Mesendoderm (in vitro differentiated cells): Measurements from ENCODE around the gene PEX5.

Experiments
- DNase-seq: peaks from one replicate; pipeline ENCODE4 v3.0.0; 2013
- H2AK5ac ChIP-seq: 2 replicates; pipeline ENCODE4 v1.6.1; 2013; ENCODE audit warnings: low read length, inconsistent platforms
- H2BK120ac ChIP-seq: 2 replicates; pipeline ENCODE4 v1.6.1; 2013; ENCODE audit warnings: low read depth, mild to moderate bottlenecking, low read length, moderate library complexity, mixed read lengths
- H2BK15ac ChIP-seq: replicated peaks from 2 replicates; pipeline ENCODE4 v1.6.1; 2013; ENCODE audit warnings: low read depth, mild to moderate bottlenecking, moderate library complexity
- H2BK5ac ChIP-seq: 2 replicates; pipeline ENCODE4 v1.6.1; 2013; ENCODE audit warnings: low read length, inconsistent platforms
- H3K18ac ChIP-seq: 2 replicates; pipeline ENCODE4 v1.6.1; 2013; ENCODE audit warnings: mild to moderate bottlenecking, low read length, mixed read lengths
- H3K23ac ChIP-seq: one replicate; pipeline ENCODE4 v1.6.1; 2013; ENCODE audit warnings: low read length
- H3K27ac ChIP-seq: 2 replicates; pipeline ENCODE4 v1.5.1; 2013; ENCODE audit warnings: low read depth, mild to moderate bottlenecking, inconsistent platforms, low read length, moderate library complexity
- H3K27me3 ChIP-seq: 2 replicates; pipeline ENCODE4 v1.6.1; 2013; ENCODE audit warnings: low read length, control low read depth, mild to moderate bottlenecking, inconsistent platforms; ENCODE audit not compliant: insufficient read depth, poor library complexity
- H3K36me3 ChIP-seq: 2 replicates; pipeline ENCODE4 v1.6.1; 2013; ENCODE audit warnings: low read length, inconsistent platforms; ENCODE audit not compliant: control insufficient read depth, insufficient read depth
- H3K4ac ChIP-seq: one replicate; pipeline ENCODE4 v1.6.1; 2013; ENCODE audit warnings: low read depth, mild to moderate bottlenecking, low read length, moderate library complexity
- H3K4me1 ChIP-seq: 2 replicates; pipeline ENCODE4 v1.6.1; 2013; ENCODE audit warnings: low read depth, low read length, inconsistent platforms; ENCODE audit not compliant: control insufficient read depth
- H3K4me2 ChIP-seq: 2 replicates; pipeline ENCODE4 v1.6.1; 2013; ENCODE audit warnings: low read length
- H3K4me3 ChIP-seq: 2 replicates; pipeline ENCODE4 v1.5.1; 2013; ENCODE audit warnings: mild to moderate bottlenecking, low read length
- H3K56ac ChIP-seq: one replicate; pipeline ENCODE4 v1.6.1; 2013; ENCODE audit warnings: low read length
- H3K79me1 ChIP-seq: 2 replicates; pipeline ENCODE4 v1.6.1; 2013; ENCODE audit warnings: low read length, inconsistent platforms
- H3K79me2 ChIP-seq: 2 replicates; pipeline ENCODE4 v1.6.1; 2013; ENCODE audit warnings: mild to moderate bottlenecking, low read length; ENCODE audit not compliant: control insufficient read depth, insufficient read depth
- H3K9ac ChIP-seq: 2 replicates; pipeline ENCODE4 v1.6.1; 2013; ENCODE audit warnings: low read length, inconsistent platforms
- H4K5ac ChIP-seq: one replicate; pipeline ENCODE4 v1.6.1; 2013; ENCODE audit warnings: low read length
- H4K8ac ChIP-seq: one replicate; pipeline ENCODE4 v1.6.1; 2013; ENCODE audit warnings: low read depth, mild to moderate bottlenecking, control low read depth, low read length, moderate library complexity
- WGBS: extraction: QIAGEN DNeasy Blood & Tissue Kit; methylation state at CpG from one replicate; pipeline ENCODE4 v1.1.7; 2013; ENCODE audit warnings: low lambda C conversion rate, missing lambda C conversion rate; ENCODE audit not compliant: insufficient coverage; ENCODE audit errors: extremely low coverage; 5-methylcytosine and 5-hydroxymethylcytosine counted together

PEX5 gene

DNA sequence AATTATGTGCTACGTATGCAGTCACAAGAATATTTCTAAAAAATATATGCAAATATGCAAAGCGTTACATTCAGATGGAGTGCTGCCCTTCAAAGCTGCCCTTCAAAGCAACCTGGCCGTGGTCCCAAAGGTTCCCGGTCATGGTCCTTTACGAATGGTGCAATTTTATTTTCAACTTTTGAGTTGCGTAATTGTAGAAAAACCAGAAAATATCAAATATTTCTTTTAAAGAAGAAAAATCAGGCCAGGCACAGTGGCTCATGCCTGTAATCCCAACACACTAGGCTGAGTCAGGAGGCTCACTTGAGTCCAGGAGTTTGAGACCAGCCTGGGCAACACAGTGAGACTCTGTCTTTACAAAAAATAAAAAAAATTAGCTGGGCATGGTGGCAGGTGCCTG is 38.0 kb upstream of the PEX5 start:
- Histone ChIP-seq H2BK5ac (no peak overlapping the region), H3K27ac (no peak overlapping the region), H3K56ac (no peak overlapping the region), H3K79me2 (no peaks in the 10 kb centered on the region), H3K27me3 (no peaks in the 10 kb centered on the region), H3K9ac (no peak overlapping the region), H2BK120ac (no peak overlapping the region), H3K23ac (no peak overlapping the region), H3K4ac (no peak overlapping the region), H4K5ac (no peak overlapping the region), H2AK5ac (no peak overlapping the region), H3K4me3 (no peak overlapping the region), H3K36me3 (no peaks in the 10 kb centered on the region), H4K8ac (no peak overlapping the region), H3K4me2 (no peak overlapping the region), H3K18ac (no peak overlapping the region), H3K79me1 (no peaks in the 10 kb centered on the region), H3K4me1 (no peaks in the 10 kb centered on the region), H2BK15ac (no peak overlapping the region)
- no peak for DNase-seq
- WGBS = no CpG with 5 or more reads among the region's 6 CpGs

- Histone ChIP-seq H3K4me2 (no peak overlapping the region), H3K36me3 (no peaks in the 10 kb centered on the region), H2BK120ac (no peak overlapping the region), H2BK5ac (no peak overlapping the region), H3K79me2 (no peaks in the 10 kb centered on the region), H4K5ac (no peak overlapping the region), H2BK15ac (no peak overlapping the region), H3K4ac (no peak overlapping the region), H3K4me1 (no peaks in the 10 kb centered on the region), H3K79me1 (no peaks in the 10 kb centered on the region), H3K27me3 (no peaks in the 10 kb centered on the region), H2AK5ac (no peak overlapping the region), H3K18ac (no peak overlapping the region), H3K27ac (no peak overlapping the region), H3K56ac (no peak overlapping the region), H3K9ac (no peak overlapping the region), H4K8ac (no peak overlapping the region), H3K4me3 (no peak overlapping the region), H3K23ac (no peak overlapping the region)
- no peak for DNase-seq
- no CpG with 5 or more reads among the region's 4 CpGs for WGBS
Observed at GRCh38 chr12:7152818-7153217, 36.7 kb upstream of the PEX5 start.

DNA sequence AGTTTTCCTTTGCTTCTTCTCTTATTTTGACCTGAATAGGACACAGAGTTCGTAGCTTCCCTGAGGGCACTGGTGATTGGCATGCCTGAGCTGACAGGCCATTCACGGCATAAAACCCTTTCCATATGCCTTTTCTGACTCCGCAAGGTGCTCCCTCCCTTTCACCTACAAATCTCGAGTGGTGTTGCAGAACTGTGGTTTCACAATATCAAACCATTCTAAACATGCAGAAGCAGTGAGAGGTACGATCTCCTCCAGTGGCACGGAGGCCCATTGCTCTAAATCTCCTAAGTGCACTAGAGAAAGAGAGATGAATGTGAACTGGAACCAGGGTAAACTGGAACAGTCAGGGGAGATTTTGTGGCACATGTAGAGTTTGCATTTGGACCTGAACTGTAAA is 35.4 kb upstream of the PEX5 start:
- Histone ChIP-seq H3K4me3 (no peak overlapping the region), H3K18ac (no peak overlapping the region), H4K8ac (no peak overlapping the region), H3K4me1 (no peaks in the 10 kb centered on the region), H3K36me3 (no peaks in the 10 kb centered on the region), H2BK5ac (no peak overlapping the region), H3K56ac (no peak overlapping the region), H2BK15ac (no peak overlapping the region), H3K4me2 (no peak overlapping the region), H3K9ac (no peak overlapping the region), H3K27me3 (no peaks in the 10 kb centered on the region), H2AK5ac (no peak overlapping the region), H3K79me2 (no peaks in the 10 kb centered on the region), H3K23ac (no peak overlapping the region), H2BK120ac (no peak overlapping the region), H3K79me1 (no peaks in the 10 kb centered on the region), H3K4ac (no peak overlapping the region), H3K27ac (no peak overlapping the region), H4K5ac (no peak overlapping the region)
- DNase-seq = no peak
- WGBS = no CpG with 5 or more reads among the region's 6 CpGs

DNA sequence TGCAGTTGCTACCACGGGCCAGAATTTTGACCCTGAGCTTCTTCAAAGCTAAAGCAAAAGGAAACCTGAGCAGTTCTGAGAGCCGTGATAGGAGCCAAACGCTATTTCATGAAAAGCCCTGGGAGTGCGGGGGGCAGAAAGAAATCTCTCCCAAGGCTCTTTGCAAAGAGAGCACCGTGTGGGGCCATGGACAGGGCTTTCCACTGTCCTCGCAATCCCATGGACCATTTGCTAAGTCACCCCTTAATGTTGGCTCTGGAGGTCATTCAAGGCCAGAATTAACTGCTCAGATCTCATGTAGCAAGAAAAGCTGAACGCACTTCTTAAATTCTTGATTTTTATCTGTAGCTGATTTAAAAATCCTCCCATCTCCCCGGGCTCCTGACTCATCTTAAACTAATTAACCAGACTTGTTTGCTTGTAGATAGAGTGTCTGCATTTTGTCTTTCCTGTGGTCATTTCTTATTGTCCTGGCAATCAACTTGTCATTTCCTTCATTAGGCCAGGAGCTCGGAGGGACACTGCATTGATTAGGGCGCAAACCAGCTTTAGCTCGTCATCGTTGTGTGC is 34.5 kb upstream of the PEX5 start:
- H3K18ac ChIP-seq = no peak overlapping the region
- no peak overlapping the region for H2BK120ac ChIP-seq
- no peak overlapping the region for H3K4me3 ChIP-seq
- H3K27me3 ChIP-seq = no peaks in the 10 kb centered on the region
- H3K4me1 ChIP-seq = no peaks in the 10 kb centered on the region
- H4K8ac ChIP-seq = no peak overlapping the region
- H3K9ac ChIP-seq = no peak overlapping the region
- H3K79me2 ChIP-seq = no peaks in the 10 kb centered on the region
- no peak overlapping the region for H3K27ac ChIP-seq
- no peak overlapping the region for H2AK5ac ChIP-seq
- no peak overlapping the region for H3K4me2 ChIP-seq
- H3K4ac ChIP-seq = no peak overlapping the region
- no peak overlapping the region for H2BK15ac ChIP-seq
- no peaks in the 10 kb centered on the region for H3K36me3 ChIP-seq
- H3K23ac ChIP-seq = no peak overlapping the region
- DNase-seq = no peak
- no peaks in the 10 kb centered on the region for H3K79me1 ChIP-seq
- no peak overlapping the region for H3K56ac ChIP-seq
- H4K5ac ChIP-seq = no peak overlapping the region
- WGBS = no CpG with 5 or more reads among the region's 12 CpGs
- H2BK5ac ChIP-seq = no peak overlapping the region

GRCh38 chr12:7155471-7156034 is 33.9 kb upstream of the PEX5 start:
- no CpG with 5 or more reads among the region's 8 CpGs for WGBS
- H3K9ac ChIP-seq = no peak overlapping the region
- no peak overlapping the region for H3K56ac ChIP-seq
- no peak overlapping the region for H2BK15ac ChIP-seq
- no peak overlapping the region for H4K5ac ChIP-seq
- no peak overlapping the region for H2BK120ac ChIP-seq
- no peak overlapping the region for H3K4ac ChIP-seq
- no peak overlapping the region for H3K27ac ChIP-seq
- peak; percentile 8 for DNase-seq
- no peak overlapping the region for H2BK5ac ChIP-seq
- H3K23ac ChIP-seq = no peak overlapping the region
- H3K4me1 ChIP-seq = no peaks in the 10 kb centered on the region
- H3K18ac ChIP-seq = no peak overlapping the region
- no peaks in the 10 kb centered on the region for H3K79me2 ChIP-seq
- no peak overlapping the region for H4K8ac ChIP-seq
- H2AK5ac ChIP-seq = no peak overlapping the region
- H3K4me3 ChIP-seq = no peak overlapping the region
- H3K4me2 ChIP-seq = no peak overlapping the region
- no peaks in the 10 kb centered on the region for H3K27me3 ChIP-seq
- no peaks in the 10 kb centered on the region for H3K36me3 ChIP-seq
- no peaks in the 10 kb centered on the region for H3K79me1 ChIP-seq
